ENCODE measurements around the gene ATP10A.

Gene ATP10A

GRCh38 chr15:25812073-25812472 lies 51.1 kb downstream of the ATP10A start:
- DNase-seq (ENCODE audit: low spot score): peak; percentile 40

DNA sequence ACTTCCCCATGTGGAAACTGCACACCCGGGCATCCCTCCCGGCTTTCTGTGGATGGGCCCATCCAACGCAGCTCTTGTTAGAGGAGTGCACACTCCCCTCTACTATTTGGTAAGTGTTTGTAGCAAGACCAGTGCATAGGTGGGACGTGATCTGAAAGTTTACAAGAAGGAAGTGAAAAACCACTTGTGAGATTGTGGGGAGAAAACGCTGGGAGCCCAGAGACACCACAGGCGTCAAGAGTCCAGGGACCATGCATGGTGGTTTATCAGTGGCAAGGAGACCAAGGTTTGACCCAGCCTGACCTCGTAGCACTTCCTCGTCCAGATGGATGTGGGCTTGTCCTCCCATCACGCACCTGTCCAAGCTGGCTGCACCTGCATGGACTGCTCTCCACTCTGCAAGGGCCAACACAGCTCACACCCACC lies 51.6 kb downstream of the ATP10A start:
- no peak for DNase-seq (ENCODE audit: low spot score)

- no peak for DNase-seq (ENCODE audit: low spot score)
Observed at GRCh38 chr15:25810631-25811091, 52.5 kb downstream of the ATP10A start.

DNA sequence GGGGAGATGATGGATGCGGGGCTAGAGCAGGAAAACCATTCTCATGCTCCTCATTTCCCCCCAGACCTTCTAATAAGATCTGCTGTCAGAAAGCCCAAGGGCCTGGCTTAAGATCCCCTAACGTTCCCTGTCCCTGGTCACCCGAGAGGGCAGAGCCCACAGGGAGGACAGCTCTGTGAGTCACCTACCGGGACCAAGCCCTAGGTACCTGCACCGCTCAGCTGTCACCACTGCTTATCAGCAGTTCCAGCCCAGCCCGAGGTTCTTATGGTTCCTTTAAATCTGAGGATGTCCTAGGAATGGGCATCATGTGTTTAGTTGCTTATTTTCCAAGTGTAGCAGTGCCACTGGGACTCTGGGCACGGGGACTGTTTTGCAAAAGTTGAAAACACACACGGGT lies 53.0 kb downstream of the ATP10A start:
- DNase-seq (ENCODE audit: low spot score): no peak

DNA sequence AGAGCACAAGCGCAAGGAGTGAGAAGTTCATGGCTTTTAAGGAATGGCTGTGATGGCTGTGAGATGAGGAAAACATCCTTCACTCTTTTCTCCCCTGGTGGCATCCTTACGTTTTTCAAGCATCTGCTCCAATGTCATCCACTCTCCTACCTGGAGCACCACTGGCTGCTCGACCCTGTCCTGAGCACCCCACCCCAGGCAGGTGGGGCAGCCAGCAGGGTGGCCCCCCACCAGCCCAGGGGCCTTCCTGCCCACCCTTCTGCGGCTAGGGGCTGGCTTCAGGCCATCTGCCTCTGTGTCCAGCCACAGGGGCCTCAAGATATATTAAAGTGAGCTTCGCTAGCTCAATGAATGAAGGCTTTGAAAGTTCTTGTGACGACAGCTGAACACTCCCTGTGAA lies 56.1 kb downstream of the ATP10A start:
- no peak for DNase-seq (ENCODE audit: low spot score)

GRCh38 chr15:25805031-25805430 lies 58.1 kb downstream of the ATP10A start:
- no peak for DNase-seq (ENCODE audit: low spot score)

DNA sequence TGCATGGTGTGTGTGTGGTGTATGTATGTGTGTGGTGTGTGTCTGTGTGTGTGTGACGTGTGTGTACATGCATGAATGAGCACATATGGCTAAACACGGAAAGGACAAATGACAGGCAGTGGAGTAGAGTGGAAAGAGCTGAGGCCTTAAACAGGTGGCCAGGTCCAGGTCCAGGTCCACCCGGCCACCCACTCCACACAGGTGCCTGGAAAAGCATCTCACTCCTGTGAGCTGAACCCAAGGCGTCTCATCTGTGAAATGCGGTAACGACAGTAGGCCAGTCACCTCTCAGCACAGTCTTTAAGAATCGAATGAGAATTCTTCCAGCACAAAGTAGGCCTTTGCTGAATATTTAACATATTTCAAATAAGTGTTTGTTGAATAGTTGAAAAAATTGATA lies 58.7 kb downstream of the ATP10A start:
- DNase-seq (ENCODE audit: low spot score): no peak

- no peak for DNase-seq (ENCODE audit: low spot score)
Observed at GRCh38 chr15:25803541-25803940, 59.6 kb downstream of the ATP10A start.

- no peak for DNase-seq (ENCODE audit: low spot score)
Observed at GRCh38 chr15:25803036-25803435, 60.1 kb downstream of the ATP10A start.

DNA sequence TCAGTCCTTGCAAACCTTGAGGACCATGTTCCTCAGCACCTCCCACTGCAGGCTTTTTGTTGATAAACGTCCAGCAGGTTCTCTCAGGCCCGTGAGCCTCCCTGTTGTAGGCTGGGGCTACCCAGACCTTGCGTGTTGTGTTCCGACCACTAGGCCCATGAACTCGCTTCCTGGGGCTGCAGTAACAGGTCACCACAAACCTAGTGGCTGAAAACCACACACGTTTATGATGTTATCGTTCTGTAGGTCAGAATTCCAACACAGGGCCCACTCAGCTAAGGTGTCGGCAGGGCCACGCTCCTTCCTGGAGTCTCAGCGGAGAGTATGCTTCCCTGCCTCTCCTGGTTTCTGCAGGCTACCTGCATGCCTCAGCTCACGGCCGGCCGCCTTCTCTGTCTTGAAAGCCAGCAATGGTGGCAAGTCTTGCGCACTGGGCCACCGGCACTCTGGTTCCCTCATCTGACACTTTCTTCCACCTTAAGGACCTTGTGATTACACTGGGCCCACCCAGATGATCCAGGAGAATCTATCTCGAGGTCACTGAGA lies 60.8 kb downstream of the ATP10A start:
- DNase-seq (ENCODE audit: low spot score): no peak

GRCh38 chr15:25801586-25802284 lies 61.4 kb downstream of the ATP10A start:
- peak; percentile 56 for DNase-seq (ENCODE audit: low spot score)

DNA sequence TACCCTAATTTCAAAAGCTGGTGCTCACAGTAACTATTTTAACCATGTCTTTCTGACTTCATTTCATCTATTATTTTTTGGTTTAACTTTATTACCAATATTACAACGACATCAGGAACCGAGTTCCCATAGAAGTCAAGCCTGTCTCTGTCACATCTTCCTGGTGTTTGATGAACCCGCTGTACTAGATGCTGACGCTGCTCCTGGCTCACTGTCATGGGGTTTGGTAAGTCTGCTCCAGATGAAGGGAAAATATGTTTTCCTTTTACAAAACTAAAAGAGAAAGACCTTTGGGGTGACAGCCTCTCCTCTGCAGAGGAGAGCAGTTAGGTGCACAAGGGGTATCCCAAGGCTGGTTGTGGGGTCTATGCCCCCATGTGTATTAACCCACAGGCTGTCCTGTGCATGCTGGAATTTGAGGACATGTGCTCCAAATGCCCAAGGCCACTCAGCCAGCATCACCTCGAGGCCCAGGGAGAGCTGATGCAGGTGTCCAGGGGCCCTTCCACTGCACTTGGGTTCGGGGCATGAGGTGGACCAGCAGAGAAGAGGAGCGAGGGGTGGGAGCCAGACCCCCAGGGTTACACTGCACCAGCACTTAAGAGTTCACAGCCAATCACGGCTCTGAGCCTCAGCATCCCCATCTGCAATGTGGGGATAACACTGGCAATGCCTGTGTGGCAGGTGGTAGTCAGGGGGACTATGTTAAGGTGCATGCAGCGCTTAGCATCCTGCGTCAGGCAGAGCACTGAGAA lies 62.2 kb downstream of the ATP10A start:
- DNase-seq (ENCODE audit: low spot score): no peak

GRCh38 chr15:25799906-25800700 lies 63.0 kb downstream of the ATP10A start:
- DNase-seq (ENCODE audit: low spot score): no peak

DNA sequence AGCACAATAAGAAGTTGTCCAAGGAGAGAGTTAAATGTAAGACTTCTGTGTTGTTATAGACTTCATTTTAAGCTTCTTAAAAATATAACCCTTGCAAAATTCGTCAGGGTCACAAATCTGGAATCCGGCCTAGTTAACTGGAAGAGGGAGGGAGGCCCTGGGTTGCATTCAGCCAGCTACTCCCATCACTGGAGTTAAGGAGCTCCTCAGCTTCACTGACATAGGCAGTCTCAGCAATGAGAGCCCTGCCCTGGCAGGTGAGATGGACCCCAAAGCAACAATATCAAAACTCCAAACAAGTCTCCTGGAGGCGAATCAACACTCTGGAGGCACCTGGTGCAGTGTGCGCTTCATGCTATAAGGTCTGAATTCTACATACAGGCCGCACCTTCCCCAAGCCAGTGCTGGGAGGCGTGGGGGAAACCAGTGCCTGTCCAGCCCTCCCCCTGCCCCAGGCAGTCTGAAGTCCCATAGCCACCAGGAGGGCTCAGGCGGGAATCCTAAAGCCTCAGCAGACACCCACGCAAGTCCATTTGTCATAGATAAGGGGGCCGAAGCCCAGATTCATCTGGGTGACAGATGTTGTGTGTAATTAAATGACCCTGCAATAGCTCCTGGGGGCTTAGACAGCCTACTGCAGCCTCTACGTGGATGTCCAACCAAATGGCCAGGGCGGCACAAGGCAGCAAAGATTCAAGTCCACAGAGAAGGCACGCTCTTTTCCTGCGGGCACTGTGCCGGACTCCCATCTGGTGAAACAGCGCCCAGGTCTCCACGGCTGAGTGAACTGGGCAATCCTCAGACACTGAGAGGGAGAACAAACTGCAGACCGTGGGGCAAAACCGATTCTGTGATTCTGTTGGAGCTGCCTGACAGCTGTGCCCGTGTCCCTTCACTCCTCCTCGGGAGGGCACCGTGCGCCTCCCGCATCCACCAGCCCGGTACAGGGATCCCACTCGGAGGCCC lies 64.9 kb downstream of the ATP10A start:
- DNase-seq (ENCODE audit: low spot score): no peak

DNA sequence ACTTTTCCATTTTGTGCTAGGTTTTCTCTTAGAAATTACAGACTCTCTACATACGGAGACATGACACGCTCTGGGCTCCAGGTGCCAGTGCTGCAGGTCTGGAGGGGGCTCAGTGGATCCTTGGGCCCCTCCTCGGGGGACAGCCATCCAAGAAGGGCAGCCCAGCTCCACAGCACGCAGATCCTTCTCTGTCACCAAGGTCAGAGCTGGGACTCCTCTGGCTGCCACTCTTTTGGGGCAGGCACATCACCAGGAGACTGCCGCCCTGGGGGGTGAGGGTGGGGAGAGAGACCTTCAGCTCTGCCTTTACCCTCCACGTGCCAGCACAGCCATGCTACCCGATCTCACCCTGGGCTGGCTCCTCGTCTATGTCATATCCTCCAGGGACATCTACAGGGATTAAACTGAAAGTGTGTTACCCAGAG lies 65.6 kb downstream of the ATP10A start:
- DNase-seq (ENCODE audit: low spot score): no peak

DNA sequence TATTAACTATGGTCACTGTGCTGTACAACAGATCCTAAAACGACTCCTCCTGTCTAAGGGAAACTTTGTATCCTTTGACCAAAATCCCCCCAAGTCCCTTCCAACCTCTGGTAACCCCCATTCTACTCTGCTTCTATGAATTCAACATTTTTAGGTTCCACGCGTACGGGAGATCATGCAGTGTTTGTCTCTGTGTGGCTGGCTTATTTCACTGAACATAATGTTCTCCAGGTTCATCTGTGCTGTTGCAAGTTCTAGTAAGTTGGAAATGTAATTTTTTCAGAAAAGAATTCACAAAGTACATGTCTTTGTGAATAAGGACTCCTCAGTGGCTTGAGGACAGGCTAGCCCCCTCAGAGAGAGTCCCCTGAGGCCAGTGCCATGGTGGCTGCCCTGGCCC lies 66.1 kb downstream of the ATP10A start:
- no peak for DNase-seq (ENCODE audit: low spot score)

GRCh38 chr15:25796395-25796794 lies 66.7 kb downstream of the ATP10A start:
- DNase-seq (ENCODE audit: low spot score): no peak

DNA sequence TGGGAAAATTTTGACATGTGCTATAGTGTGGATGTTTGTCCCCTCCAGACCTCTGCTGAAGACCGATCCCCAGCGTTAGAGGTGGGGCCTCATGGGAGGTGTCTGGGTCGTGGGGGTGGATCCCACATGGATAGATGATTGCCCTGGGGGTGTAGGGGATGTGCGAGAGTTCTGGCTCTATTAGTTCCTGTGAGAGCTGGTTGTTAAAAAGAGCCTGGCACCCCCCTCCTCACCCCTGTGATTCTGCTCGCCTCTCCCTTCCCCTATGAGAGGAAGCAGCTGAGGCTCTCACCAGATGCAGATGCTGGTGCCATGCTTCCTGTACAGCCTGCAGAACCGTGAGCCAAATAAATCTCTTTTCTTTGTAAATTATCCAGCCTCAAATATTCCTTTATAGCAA lies 67.4 kb downstream of the ATP10A start:
- DNase-seq (ENCODE audit: low spot score): no peak

DNA sequence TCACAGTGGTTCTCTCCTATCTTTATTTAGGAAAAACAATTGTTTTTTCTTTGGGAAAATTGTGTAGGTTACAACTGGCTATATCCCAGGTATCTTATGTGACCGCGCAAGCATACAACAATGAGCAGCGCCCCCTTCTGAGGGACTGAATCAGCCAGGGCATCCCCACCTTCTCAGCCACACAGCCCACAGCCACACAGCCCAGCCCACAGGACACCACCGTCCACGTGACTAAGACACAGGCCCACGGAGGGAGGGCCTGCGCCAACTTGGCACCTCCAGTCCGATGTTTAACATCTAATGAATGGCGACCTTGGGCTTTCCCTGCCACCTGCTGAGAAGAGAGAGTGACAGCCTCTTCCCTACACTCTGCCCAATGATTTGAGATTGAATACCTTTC lies 68.1 kb downstream of the ATP10A start:
- DNase-seq (ENCODE audit: low spot score): no peak

- DNase-seq (ENCODE audit: low spot score): no peak
Observed at GRCh38 chr15:25793354-25794050, 69.6 kb downstream of the ATP10A start.

GRCh38 chr15:25792128-25792527 lies 71.0 kb downstream of the ATP10A start:
- DNase-seq (ENCODE audit: low spot score): no peak
